Measurements from ENCODE around the gene TENT5C.
A peak's percentile ranks its signal among the peaks of the same experiment; 100 is the strongest.

TENT5C gene

DNA sequence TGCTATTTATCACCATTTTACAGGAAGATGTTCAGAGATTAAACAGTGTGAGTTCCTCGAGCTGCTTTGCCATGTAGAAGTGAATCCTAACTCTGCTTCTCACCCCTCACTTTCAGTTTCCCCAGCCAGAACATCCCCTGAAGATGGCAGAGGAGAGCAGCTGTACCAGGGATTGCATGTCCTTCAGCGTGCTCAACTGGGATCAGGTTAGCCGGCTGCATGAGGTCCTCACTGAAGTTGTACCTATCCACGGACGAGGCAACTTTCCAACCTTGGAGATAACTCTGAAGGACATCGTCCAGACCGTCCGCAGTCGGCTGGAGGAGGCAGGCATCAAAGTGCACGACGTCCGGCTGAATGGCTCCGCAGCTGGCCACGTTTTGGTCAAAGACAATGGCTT is 16.9 kb downstream of the TENT5C start:
- H3K4me3 ChIP-seq (ENCODE audit: low read depth, low read length): no peak overlapping the region
- TF ChIP-seq CTCF (IDR thresholded peaks at IDR 0.05; ENCODE audit: insufficient read depth, low read length, missing control alignments): peak; percentile 6
- no peak for DNase-seq (ENCODE audit: low read depth, low spot score)
- POLR2A ChIA-PET: no interaction called here
- CTCF ChIA-PET: interaction anchor here (0.9 to 1.4 kb wide), 2 partner anchors 132 to 273 kb away, joined by 3 to 6 read pairs; no protein-coding TSS in a partner anchor

GRCh38 chr1:117623141-117623540 is 17.3 kb downstream of the TENT5C start:
- no peak for DNase-seq (ENCODE audit: low read depth, low spot score)
- H3K4me3 ChIP-seq (ENCODE audit: low read depth, low read length): no peak overlapping the region
- ChIA-PET POLR2A (no interaction called here), CTCF (interaction anchor here (0.9 to 1.4 kb wide), 2 partner anchors 131 to 273 kb away, joined by 3 to 6 read pairs; no protein-coding TSS in a partner anchor)
- TF ChIP-seq CTCF (IDR thresholded peaks at IDR 0.05; ENCODE audit: insufficient read depth, low read length, missing control alignments): no peak

GRCh38 chr1:117623698-117624097 is 17.9 kb downstream of the TENT5C start:
- DNase-seq (ENCODE audit: low read depth, low spot score): no peak
- CTCF ChIA-PET: interaction anchor here (1.4 kb wide), 1 partner anchor 131 kb away, joined by 6 read pairs; no protein-coding TSS in a partner anchor
- TF ChIP-seq CTCF (IDR thresholded peaks at IDR 0.05; ENCODE audit: insufficient read depth, low read length, missing control alignments): no peak
- no peak overlapping the region for H3K4me3 ChIP-seq (ENCODE audit: low read depth, low read length)
- POLR2A ChIA-PET: no interaction called here

- TF ChIP-seq CTCF (IDR thresholded peaks at IDR 0.05; ENCODE audit: insufficient read depth, low read length, missing control alignments): no peak
- ChIA-PET CTCF (no interaction called here), POLR2A (no interaction called here)
- DNase-seq (ENCODE audit: low read depth, low spot score): no peak
- H3K4me3 ChIP-seq (ENCODE audit: low read depth, low read length): no peak overlapping the region
Measured at GRCh38 chr1:117627546-117628130, 21.8 kb downstream of the TENT5C start.

- no peak for TF ChIP-seq CTCF (IDR thresholded peaks at IDR 0.05; ENCODE audit: insufficient read depth, low read length, missing control alignments)
- no peak overlapping the region for H3K4me3 ChIP-seq (ENCODE audit: low read depth, low read length)
- ChIA-PET CTCF (no interaction called here), POLR2A (no interaction called here)
- no peak for DNase-seq (ENCODE audit: low read depth, low spot score)
Measured at GRCh38 chr1:117628343-117628742, 22.5 kb downstream of the TENT5C start.

- CTCF ChIA-PET: interaction anchor here (1.2 kb wide), 1 partner anchor 95 kb away, joined by 6 read pairs; no protein-coding TSS in a partner anchor
- no peak overlapping the region for H3K4me3 ChIP-seq (ENCODE audit: low read depth, low read length)
- DNase-seq (ENCODE audit: low read depth, low spot score): no peak
- POLR2A ChIA-PET: no interaction called here
- TF ChIP-seq CTCF (IDR thresholded peaks at IDR 0.05; ENCODE audit: insufficient read depth, low read length, missing control alignments): no peak
Measured at GRCh38 chr1:117629625-117630422, 24.0 kb downstream of the TENT5C start.

Data from AG04449 (cell line).